GM18861 (cell line): Measurements from ENCODE around the gene TSPAN32.
"Not testable (repeated sequence)": the region's sequence is repeated elsewhere in the genome, so short reads cannot be mapped to it uniquely, and the experiment has no call there.

Experiments used
- ATAC-seq: cut with Tn5 transposase; IDR thresholded peaks from one replicate; pipeline ENCODE4 v1.9.1; 2021; ENCODE audit not compliant: unreplicated experiment

TSPAN32 gene

GRCh38 chr11:2362414-2362813, 60.6 kb downstream of the TSPAN32 start:
- no peak for ATAC-seq

DNA sequence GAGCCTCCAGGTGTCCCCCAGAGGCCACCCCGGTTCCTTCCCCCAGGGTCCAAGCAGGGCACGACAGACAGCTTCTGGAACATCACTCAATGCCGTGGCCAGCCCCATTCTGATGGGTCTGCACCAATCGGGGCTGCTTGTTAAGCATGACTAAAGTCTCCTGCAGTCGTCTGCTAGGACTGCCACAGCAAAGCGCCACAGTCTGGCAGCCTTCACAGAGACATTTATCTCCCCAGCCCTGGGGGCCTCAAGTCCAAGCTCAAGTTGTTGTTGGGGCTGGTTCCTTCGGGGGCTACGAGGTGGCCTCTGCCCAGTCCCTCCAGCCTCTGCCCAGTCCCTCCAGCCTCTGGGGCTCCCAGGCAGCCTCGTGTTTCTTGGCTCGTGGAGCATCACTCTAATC, 61.3 kb downstream of the TSPAN32 start:
- ATAC-seq = no peak

GRCh38 chr11:2363577-2364370, 62.0 kb downstream of the TSPAN32 start:
- no peak for ATAC-seq

GRCh38 chr11:2364386-2364785, 62.6 kb downstream of the TSPAN32 start:
- ATAC-seq = not testable (repeated sequence)

GRCh38 chr11:2365571-2366210, 63.9 kb downstream of the TSPAN32 start:
- ATAC-seq = no peak

DNA sequence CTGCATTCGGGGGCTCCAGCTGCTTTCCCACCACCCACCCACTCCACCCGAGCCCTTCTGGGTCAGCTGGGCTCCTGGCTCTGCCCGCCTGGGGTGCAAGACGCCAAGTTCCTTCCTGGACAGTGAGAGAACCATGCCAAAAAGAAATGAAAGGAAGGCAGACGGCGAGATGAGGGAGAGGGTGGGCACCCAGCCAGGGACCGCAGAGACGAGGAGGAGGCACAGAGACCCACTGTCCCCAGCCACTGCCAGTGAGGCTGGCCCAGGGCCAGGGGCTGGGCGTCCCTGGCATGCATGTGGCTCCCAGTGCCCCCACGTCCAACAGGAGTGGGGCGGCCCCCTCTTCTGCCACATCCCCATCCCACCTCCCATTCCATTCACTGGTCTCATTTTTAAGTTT, 64.5 kb downstream of the TSPAN32 start:
- ATAC-seq = no peak

DNA sequence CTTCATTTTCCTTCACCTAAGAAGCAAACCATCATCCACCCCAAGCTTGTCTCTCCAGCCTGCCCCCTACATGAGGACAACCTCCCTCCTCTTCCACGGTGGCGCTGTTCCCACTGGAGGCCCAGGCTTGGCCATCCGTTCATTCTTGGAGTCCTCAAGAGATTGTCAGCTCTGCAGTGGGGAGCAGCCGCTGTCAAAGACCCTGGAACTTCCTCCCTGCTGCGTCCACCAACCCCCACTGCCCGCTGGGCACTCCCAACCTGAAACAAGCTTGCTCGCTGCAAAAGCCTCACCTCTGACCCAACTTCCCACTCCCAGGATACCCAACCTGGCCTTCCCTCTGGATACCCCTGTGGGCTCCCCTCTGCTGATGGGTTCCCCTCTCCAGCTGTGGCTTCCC, 64.9 kb downstream of the TSPAN32 start:
- ATAC-seq = no peak

DNA sequence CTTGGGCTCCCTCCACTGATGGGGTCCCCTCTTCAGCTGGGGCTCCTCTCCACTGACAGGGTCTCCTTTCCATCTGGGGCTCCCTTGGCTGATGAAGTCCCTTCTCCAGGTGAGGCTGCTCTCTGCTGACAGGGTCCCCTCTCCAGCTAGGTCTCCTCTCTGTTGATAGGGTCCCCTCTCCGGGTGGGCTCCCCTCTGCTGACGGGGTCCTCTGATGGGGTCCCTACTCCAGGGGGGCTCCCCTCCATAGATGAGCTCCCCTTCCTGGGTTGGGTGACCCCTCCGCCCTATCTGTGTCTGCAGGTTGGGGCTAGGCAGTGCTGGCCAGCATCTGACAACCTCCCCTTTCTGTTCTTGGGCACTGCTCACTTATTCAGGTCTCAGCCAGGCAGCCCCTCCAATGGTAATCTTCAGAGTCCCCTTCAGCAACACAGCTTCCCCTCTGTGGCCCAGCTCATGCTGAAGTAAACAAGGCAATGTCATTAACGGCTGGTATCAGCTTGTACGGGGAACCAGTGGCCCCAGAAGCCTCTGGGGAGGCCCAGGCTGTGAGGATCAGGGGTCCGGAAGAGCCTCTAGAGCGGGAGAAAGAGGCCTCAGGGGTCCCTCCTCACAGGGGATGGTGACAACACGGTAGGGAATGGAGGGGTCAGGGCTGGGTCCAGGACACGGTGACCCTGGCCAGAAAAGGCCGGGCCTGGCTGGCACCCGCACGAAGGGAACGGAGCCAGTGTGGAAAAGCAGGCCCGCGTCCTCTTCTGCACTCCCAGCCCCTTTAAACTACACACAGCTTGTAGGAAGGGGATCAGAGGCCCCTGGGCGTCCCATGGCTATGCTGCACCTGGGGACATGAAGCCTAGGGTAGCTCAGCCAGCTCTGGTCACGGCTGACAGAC, 65.7 kb downstream of the TSPAN32 start:
- no peak for ATAC-seq
